ENCODE measurements around the gene CPLX4.
"Not testable (repeated sequence)": the region's sequence is repeated elsewhere in the genome, so short reads cannot be mapped to it uniquely, and the experiment has no call there.

CPLX4 gene

DNA sequence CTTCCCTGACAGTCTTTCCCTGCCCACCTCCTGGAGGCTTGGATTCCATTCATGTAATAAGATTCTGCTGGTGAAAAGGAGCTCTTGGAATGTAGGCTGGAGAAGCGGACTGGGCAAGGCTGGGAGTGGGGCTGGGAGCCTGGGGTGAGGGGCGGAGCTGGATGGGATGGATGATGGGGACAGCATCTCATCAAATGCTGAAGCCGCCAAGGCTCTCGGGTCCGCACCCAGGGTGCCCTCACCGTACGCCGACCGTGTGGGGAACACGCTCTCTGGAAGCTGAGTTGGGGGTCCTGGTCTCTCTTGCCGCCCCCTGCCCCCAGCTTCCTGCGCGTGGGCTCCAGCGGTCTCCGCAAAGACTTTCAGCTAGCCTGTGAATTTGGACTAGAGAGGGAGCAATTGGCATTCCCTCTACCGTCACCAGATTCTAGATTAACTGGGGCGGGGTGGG is 54.3 kb downstream of the CPLX4 start:
- DNase-seq (ENCODE audit: low read depth) = no peak
- TF ChIP-seq CTCF (IDR thresholded peaks at IDR 0.05; ENCODE audit: low read depth, low read length, missing control alignments) = no peak
- H3K4me3 ChIP-seq (ENCODE audit: low read depth, low read length) = no peak overlapping the region

DNA sequence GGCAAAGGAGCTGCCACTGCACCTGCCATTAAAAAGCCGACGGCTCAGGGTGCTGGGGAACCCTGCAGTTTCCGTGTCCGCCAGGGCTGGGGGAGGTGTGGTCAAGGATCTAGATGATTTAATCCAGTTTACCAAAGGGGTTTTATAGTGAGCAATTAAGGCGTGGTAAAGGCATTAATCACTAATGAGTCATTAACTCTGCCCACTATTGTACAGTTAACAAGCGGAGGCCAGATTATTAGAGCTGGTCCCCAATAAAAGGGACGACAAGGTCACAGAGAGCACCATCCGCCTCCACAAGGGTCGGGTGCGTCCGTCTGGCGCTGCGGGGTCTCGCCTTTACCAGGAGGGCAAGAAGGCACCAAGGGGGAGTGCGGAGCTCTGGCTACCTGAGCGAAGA is 54.8 kb downstream of the CPLX4 start:
- no peak for DNase-seq (ENCODE audit: low read depth)
- H3K4me3 ChIP-seq (ENCODE audit: low read depth, low read length) = no peak overlapping the region
- no peak for TF ChIP-seq CTCF (IDR thresholded peaks at IDR 0.05; ENCODE audit: low read depth, low read length, missing control alignments)

GRCh38 chr18:59262243-59262642 is 56.2 kb downstream of the CPLX4 start:
- not testable (repeated sequence) for H3K4me3 ChIP-seq (ENCODE audit: low read depth, low read length); DNase-seq (ENCODE audit: low read depth)

DNA sequence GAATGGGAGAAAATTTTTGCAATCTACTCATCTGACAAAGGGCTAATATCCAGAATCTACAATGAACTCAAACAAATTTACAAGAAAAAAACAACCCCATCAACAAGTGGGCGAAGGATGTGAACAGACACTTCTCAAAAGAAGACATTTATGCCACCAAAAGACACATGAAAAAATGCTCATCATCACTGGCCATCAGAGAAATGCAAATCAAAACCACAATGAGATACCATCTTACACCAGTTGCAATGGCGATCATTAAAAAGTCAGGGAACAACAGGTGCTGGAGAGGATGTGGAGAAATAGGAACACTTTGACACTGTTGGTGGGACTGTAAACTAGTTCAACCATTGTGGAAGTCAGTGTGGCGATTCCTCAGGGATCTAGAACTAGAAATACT is 56.6 kb downstream of the CPLX4 start:
- not testable (repeated sequence) for H3K4me3 ChIP-seq (ENCODE audit: low read depth, low read length); DNase-seq (ENCODE audit: low read depth)

DNA sequence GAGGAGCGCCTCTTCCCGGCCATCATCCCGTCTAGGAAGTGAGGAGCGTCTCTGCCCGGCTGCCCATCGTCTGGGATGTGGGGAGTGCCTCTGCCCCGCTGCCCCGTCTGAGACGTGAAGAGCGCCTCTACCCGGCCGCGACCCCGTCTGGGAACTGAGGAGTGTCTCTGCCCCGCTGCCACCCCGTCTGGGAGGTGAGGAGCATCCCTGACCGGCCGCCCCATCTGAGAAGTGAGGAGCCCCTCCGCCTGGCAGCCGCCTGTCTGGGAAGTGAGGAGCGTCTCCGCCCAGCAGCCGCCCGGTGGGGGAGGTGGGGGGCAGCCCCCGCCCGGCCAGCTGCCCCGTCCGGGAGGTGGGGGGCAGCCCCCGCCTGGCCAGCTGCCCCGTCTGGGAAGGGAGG is 63.0 kb downstream of the CPLX4 start:
- not testable (repeated sequence) for DNase-seq (ENCODE audit: low read depth); H3K4me3 ChIP-seq (ENCODE audit: low read depth, low read length)

- TF ChIP-seq CTCF (IDR thresholded peaks at IDR 0.05; ENCODE audit: low read depth, low read length, missing control alignments) = peak; percentile 79
These were observed 69.2 kb downstream of the CPLX4 start for GRCh38 chr18:59249199-59249774.

DNA sequence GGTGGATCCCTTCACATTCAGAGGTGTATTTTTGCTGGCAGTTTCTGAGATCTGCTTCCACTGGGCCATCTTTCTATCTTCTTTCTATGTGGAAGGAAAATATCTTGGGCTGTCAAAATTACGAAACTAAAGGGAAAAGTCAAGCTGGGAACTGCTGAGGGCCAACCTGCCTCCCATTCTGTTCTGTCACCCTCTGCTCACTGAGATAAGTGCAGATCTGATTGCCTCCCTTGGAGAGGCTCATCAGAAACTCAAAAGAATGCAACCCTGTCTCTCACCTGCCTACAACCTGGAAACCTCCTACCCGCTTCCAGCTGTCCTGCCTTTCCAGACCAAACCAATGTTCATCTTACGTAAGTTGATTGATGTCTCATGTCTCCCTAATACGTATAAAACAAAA is 71.7 kb downstream of the CPLX4 start:
- no peak for DNase-seq (ENCODE audit: low read depth)
- H3K4me3 ChIP-seq (ENCODE audit: low read depth, low read length) = no peak overlapping the region
- no peak for TF ChIP-seq CTCF (IDR thresholded peaks at IDR 0.05; ENCODE audit: low read depth, low read length, missing control alignments)

More at GRCh38 chr18:59249199-59249774, 69.2 kb downstream of the CPLX4 start:
- no peak overlapping the region for H3K4me3 ChIP-seq (ENCODE audit: low read depth, low read length)
- DNase-seq (ENCODE audit: low read depth) = peak; percentile 24
